ENCODE measurements around the gene TAB2. TPM values are rescaled to one million over a fixed set of nuclear protein-coding genes. Genes with fewer than 3 reads are reported as not detected.

Gene TAB2
- total and polyA plus RNA-seq, 2 experiments from 2014 or later, result 19.8 to 59.2 TPM

DNA sequence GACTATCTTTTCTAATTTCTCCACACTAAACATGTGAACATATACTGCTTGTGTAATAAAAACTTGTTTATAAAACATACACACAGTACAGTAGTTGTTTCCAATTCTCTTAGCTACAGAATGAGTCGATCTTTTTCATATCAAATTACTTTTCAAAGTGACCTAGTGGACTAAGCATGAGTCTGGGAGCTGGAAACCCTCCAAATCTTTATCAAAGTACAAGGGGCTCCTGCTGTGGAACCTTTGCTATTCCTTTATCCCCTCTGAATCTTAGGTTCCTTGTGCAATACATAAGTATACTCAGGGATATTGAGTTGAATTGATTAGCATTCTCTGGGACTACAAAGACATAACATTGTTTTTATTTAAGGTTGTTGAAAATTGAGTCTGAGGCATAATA is 48.7 kb upstream of the TAB2 start (continued):
- TF ChIP-seq, protein P1, sequence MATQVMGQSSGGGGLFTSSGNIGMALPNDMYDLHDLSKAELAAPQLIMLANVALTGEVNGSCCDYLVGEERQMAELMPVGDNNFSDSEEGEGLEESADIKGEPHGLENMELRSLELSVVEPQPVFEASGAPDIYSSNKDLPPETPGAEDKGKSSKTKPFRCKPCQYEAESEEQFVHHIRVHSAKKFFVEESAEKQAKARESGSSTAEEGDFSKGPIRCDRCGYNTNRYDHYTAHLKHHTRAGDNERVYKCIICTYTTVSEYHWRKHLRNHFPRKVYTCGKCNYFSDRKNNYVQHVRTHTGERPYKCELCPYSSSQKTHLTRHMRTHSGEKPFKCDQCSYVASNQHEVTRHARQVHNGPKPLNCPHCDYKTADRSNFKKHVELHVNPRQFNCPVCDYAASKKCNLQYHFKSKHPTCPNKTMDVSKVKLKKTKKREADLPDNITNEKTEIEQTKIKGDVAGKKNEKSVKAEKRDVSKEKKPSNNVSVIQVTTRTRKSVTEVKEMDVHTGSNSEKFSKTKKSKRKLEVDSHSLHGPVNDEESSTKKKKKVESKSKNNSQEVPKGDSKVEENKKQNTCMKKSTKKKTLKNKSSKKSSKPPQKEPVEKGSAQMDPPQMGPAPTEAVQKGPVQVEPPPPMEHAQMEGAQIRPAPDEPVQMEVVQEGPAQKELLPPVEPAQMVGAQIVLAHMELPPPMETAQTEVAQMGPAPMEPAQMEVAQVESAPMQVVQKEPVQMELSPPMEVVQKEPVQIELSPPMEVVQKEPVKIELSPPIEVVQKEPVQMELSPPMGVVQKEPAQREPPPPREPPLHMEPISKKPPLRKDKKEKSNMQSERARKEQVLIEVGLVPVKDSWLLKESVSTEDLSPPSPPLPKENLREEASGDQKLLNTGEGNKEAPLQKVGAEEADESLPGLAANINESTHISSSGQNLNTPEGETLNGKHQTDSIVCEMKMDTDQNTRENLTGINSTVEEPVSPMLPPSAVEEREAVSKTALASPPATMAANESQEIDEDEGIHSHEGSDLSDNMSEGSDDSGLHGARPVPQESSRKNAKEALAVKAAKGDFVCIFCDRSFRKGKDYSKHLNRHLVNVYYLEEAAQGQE (IDR thresholded peaks at IDR 0.05; ENCODE audit: unreplicated experiment), result no peak
- TF ChIP-seq ETS1 (IDR thresholded peaks at IDR 0.05), result no peak

GRCh38 chr6:149270616-149271015 is 46.9 kb upstream of the TAB2 start:
- Histone ChIP-seq H3K4me1 (ENCODE audit: insufficient read depth) (no peaks in the 10 kb centered on the region), H3K9me2 (ENCODE audit: insufficient read depth) (no peaks in the 10 kb centered on the region; the same call in 1 of the 2 replicates), H3K4me2 (no peak overlapping the region), H3K27me3 (ENCODE audit: insufficient read depth) (no peaks in the 10 kb centered on the region), H3K36me3 (ENCODE audit: insufficient read depth) (no peaks in the 10 kb centered on the region), H3K27ac (ENCODE audit: low read depth) (no peak overlapping the region), H3K4me3 (no peak overlapping the region), H3F3A (replicated peaks; ENCODE audit: low read depth) (no peaks in the 10 kb centered on the region), H3K79me2 (replicated peaks; ENCODE audit: insufficient read depth) (no peaks in the 10 kb centered on the region), H4K20me1 (replicated peaks; ENCODE audit: insufficient read depth) (no peaks in the 10 kb centered on the region), H2AFZ (no peak overlapping the region)
- ATAC-seq (no peak), DNase-seq (ENCODE audit: low spot score) (no peak)
- Mint-ChIP-seq H3K27me3 (ENCODE audit: insufficient read depth, low read depth, poor library complexity) (peaks cover 3% of the 10 kb centered on the region), H3K36me3 (ENCODE audit: low read depth) (no peaks in the 10 kb centered on the region; the same call in 1 of the 3 replicates), H3K9me3 (no peaks in the 10 kb centered on the region), H3K4me3 (no peak overlapping the region), H3K4me1 (peaks cover 4% of the 10 kb centered on the region), H3K27ac (no peak overlapping the region)
- TF ChIP-seq NANOG (IDR thresholded peaks at IDR 0.05; ENCODE audit: borderline replicate concordance) (no peak), STAT1 (IDR thresholded peaks at IDR 0.05; ENCODE audit: unreplicated experiment) (no peak), POLR2AphosphoS5 (IDR thresholded peaks at IDR 0.05; ENCODE audit: low read depth) (no peak), ETS1 (IDR thresholded peaks at IDR 0.05) (no peak), JUNB (IDR thresholded peaks at IDR 0.05; ENCODE audit: unreplicated experiment) (no peak), ZNF331 (CRISPR knock-in tag; IDR thresholded peaks at IDR 0.05; ENCODE audit: low read depth) (no peak), CREB1 (CRISPR knock-in tag; IDR thresholded peaks at IDR 0.05; ENCODE audit: low read depth) (no peak), EZH2 (IDR thresholded peaks at IDR 0.05; ENCODE audit: low read depth, unreplicated experiment) (no peak)
- TF ChIP-seq, protein P1 (IDR thresholded peaks at IDR 0.05; ENCODE audit: unreplicated experiment), result no peak
- TF ChIP-seq, protein P2, sequence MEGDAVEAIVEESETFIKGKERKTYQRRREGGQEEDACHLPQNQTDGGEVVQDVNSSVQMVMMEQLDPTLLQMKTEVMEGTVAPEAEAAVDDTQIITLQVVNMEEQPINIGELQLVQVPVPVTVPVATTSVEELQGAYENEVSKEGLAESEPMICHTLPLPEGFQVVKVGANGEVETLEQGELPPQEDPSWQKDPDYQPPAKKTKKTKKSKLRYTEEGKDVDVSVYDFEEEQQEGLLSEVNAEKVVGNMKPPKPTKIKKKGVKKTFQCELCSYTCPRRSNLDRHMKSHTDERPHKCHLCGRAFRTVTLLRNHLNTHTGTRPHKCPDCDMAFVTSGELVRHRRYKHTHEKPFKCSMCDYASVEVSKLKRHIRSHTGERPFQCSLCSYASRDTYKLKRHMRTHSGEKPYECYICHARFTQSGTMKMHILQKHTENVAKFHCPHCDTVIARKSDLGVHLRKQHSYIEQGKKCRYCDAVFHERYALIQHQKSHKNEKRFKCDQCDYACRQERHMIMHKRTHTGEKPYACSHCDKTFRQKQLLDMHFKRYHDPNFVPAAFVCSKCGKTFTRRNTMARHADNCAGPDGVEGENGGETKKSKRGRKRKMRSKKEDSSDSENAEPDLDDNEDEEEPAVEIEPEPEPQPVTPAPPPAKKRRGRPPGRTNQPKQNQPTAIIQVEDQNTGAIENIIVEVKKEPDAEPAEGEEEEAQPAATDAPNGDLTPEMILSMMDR (conservative IDR thresholded peaks at IDR 0.05; ENCODE audit: low read depth in 2 of 2), result no peak
